Body of pancreas (tissue), 4 donors: ENCODE data around the gene KAT6B.

Experiments
- CTCF ChIP-seq, 7 experiments: fragments of 450-650 bp in 4 of 7; fragments of 200-600 bp in 3 of 7; sonication (generic) in 3 of 7; IDR thresholded peaks; one replicate each; pipeline ENCODE4 v1.5.1; 2016 to 2019; ENCODE audit warnings: antibody characterized with exemption in 7 of 7
- POLR2A ChIP-seq, 3 donors: fragments of 450-650 bp; IDR thresholded peaks; one replicate each; pipeline ENCODE4 v1.6.1; 2016; ENCODE audit warnings: antibody characterized with exemption in 3 of 3, mild to moderate bottlenecking in 2 of 3

- TF ChIP-seq CTCF (IDR thresholded peaks at IDR 0.05): no peak
- TF ChIP-seq POLR2A (IDR thresholded peaks at IDR 0.05): no peak
Measured at GRCh38 chr10:75043256-75044131, 217.1 kb downstream of the KAT6B start.
